ENCODE measurements around the gene C1RL.

DNA sequence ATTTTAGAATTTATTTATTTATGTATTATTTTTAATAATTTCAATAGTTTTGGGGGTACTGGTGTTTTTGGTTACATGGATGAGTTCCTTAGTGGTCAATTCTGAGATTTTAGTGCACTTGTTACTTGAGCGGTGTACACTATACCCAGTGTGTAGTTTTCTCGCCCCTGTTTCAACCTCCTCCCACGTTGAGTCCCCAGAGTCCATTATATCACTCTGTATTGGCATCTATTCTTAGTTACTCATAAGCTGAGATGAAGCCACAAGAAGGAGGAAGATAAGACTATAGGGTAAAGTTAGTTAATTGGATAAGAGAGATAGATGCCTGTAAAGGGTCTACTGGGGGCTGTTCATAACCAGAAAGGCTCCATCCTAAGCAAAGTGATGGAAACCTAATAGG, 44.5 kb downstream of the C1RL start:
- TF ChIP-seq CTCF (conservative IDR thresholded peaks at IDR 0.05; ENCODE audit: low read length) (no peak), EZH2phosphoT487 (IDR thresholded peaks at IDR 0.05; ENCODE audit: borderline replicate concordance, low read depth, low read length) (no peak)
